Measurements from ENCODE around the gene SMYD2.

- TF ChIP-seq POLR2A (IDR thresholded peaks at IDR 0.05) (no peak), CTCF (IDR thresholded peaks at IDR 0.05) (no peak)
Observed at GRCh38 chr1:214364386-214364785, 83.4 kb downstream of the SMYD2 start.
